SKM-1 treated with dmso at 0.1 percent for 144 hours (cell line): ENCODE measurements around the gene WDR70.
"Not testable (repeated sequence)": the region's sequence is repeated elsewhere in the genome, so short reads cannot be mapped to it uniquely, and the experiment has no call there.

Experiments used
- DNase-seq: peaks from one replicate; lab custom pipeline; 2025; ENCODE audit not compliant: unreplicated experiment; lab: John Stamatoyannopoulos, UW

WDR70 gene

GRCh38 chr5:37742111-37742510 lies 363.0 kb downstream of the WDR70 start:
- DNase-seq = no peak

GRCh38 chr5:37751227-37751626 lies 372.1 kb downstream of the WDR70 start:
- DNase-seq = no peak

GRCh38 chr5:37754976-37755375 lies 375.9 kb downstream of the WDR70 start:
- no peak for DNase-seq

DNA sequence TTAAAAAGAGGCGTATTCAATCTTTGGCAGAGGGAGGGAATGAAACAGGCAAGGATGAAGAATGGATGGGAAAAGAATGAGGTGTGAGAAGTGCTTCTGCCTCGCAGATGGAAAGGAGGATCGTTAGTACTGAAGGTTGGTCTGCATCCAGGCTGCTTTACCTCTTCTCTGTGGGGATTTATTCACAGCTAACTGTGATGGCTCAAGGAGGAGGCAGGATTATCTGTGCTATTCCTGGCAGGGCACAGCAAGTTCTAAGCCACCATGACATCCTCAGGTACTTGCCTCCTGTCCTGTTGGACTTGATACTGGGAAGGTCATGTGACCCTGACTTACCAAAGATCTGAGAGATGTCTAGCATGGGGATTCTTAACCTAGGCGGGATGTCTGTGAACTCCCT lies 376.5 kb downstream of the WDR70 start:
- no peak for DNase-seq

DNA sequence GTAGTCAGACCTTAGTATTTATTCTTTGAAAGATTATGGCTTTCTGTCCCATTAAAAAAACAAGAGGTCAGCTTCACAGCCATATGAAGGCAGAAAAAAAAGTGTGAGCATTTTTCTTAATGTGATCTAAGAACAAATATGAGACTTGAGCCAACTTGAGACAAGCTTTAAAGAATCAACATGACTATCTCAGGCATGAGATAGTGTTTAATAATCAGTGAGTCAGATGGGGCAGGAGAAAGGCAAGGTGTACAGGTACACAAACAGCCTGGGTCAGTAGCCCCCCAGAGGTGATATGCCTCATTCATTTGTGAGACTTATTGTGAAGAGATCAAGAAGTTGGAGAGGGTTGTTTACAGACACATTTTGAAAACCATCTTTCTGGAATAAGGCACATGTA lies 377.1 kb downstream of the WDR70 start:
- DNase-seq = no peak

DNA sequence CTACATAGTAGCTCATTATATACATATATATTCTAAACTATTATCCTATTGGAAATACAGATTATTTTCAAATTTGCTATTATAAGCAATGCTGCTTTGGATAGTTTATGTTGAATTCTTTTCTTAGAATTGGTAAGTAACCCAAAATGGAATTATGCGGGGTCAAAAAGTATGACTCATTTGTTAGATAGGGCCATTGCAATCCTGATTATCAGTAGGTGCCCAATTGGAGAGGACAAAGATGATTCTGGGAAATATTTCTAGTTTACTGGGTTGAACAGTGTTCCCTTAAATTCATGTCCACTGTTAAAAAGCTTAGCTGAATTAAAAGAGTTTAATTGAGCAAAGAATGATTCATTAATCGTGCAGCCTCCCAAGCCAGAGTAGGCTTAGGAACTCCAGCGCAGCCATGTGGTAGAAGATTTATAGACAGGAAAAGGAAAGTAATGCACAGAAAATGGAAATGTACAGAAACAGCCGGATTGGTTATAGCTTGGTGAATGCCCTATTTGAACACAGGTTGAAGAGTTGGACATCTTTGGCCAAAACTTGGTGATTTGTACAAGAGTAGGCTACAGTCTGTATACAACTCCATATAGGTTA lies 379.0 kb downstream of the WDR70 start:
- DNase-seq = no peak

- no peak for DNase-seq
These were observed 388.1 kb downstream of the WDR70 start for GRCh38 chr5:37767251-37767650.

GRCh38 chr5:37767961-37768360 lies 388.8 kb downstream of the WDR70 start:
- DNase-seq = no peak

DNA sequence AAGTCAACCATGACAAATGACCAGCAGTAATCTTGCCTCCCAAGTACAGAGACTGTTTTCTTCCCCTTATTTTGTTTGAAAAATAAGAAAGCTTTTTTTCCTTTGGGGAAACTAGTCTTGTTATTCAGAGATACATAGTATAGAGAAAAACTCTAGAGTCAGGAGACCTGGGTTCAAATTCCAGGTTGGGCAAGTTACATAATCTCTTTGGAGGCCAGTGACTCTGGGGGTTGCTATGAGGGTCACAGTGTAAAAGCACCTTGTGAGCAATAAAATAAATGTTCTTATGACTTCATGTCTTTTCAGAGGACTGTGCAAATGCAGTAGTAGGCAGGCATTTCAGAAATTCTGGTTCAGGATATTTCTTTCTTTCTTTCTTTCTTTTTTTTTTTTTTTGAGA lies 389.3 kb downstream of the WDR70 start:
- DNase-seq = no peak

- DNase-seq = no peak
These were observed 390.0 kb downstream of the WDR70 start for GRCh38 chr5:37769108-37769507.

DNA sequence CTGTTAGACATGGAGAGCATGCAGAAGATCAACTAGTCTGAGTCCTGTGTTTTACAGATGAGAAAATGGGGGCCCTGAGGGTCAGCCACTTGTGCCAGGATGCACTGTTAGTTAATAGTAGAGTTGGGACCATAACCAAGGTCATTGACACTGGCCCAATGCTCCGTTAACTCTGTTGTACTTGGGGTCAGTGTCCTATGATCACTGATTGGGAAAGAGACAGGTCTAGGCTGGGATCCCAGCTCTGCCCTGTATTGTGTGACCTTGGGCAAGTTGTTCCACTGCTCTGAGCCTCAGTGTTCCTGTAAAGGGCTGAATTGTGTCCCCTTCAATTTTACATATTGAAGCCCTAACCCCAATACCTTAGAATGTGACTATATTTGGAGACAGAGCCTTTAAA lies 390.7 kb downstream of the WDR70 start:
- DNase-seq = no peak

GRCh38 chr5:37770786-37771185 lies 391.7 kb downstream of the WDR70 start:
- DNase-seq = no peak

- no peak for DNase-seq
These were observed 392.1 kb downstream of the WDR70 start for GRCh38 chr5:37771203-37771611.

DNA sequence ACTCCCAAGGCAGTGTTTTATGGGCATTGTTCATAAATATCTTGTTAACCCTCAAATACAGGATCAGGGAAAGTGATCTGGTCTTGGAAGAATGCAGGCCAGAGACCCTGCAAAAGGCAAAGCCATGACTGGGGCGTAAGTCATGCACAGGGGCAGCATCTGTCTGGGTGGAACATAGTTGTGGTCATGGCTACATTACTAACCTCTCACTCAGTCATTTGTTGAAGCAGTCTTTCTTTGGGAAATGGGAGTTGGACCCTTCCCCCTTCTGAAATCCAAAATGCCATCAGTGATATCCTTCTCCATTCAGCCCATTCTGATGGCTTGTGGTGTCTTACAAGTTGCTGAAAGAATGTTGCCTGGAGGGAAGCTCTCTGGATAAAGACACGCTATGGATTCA lies 392.6 kb downstream of the WDR70 start:
- DNase-seq = no peak

- no peak for DNase-seq
These were observed 393.1 kb downstream of the WDR70 start for GRCh38 chr5:37772255-37772654.

GRCh38 chr5:37773809-37774208 lies 394.7 kb downstream of the WDR70 start:
- no peak for DNase-seq

DNA sequence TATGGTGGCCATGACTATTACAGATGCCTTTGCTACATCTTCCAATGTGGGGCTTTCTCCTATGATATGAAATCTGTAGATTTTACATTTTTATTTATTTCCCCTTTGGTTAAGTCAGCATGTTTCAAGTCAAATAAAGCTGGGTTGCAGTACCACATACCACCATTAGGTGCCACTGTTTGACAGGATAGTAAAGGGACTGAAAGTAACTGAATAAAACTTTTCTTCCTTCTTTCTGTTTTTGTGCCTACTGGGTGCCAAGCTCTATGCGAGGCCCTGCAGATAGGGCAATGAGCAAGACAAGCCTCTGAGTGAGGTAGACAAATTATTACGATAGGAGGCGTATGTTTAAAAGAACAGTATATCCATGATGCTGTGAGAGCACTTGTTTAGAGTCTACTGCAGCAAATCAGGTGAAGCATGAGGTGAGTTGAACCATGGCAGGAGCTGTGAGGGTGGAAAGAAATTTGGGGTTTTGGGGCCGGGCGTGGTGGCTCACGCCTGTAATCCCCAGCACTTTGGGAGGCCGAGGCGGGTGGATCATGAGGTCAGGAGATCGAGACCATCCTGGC lies 395.9 kb downstream of the WDR70 start:
- peak; percentile 10 for DNase-seq

- no peak for DNase-seq
These were observed 397.7 kb downstream of the WDR70 start for GRCh38 chr5:37776826-37777225.

DNA sequence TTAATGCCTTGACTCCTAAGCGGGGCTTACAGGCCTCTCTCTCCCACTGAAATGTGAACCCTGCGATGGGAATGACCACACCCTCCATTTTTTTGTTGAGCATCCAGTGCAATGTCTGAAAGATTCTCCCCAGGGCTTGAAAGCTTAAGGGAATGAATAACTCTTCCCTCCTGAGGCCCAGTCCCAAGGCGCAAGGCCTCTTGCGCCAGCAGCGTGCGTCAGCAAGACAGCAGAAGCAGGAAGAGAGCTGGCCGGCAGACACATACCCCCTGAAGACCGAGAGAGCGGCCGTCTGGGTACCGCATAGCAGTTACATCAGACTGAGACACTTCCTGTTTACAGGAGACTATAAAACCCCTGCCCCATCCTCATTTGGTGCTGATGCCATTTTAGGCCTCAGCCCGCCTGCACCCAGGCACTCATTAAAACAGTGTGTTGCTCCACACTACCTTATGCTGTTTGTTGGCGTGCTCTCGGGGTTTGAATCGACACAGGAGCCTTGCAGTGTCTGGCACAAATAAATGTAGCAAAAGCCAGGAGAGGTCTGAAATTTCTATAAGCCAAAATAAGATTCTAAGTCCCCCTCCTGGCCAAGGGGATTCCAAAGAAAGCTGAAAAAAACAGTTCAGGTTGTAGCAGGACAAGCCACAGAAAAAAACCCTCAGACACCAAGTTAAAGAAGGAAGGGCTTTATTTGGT lies 398.5 kb downstream of the WDR70 start:
- no peak for DNase-seq

- DNase-seq = not testable (repeated sequence)
These were observed 402.3 kb downstream of the WDR70 start for GRCh38 chr5:37781409-37781808.

DNA sequence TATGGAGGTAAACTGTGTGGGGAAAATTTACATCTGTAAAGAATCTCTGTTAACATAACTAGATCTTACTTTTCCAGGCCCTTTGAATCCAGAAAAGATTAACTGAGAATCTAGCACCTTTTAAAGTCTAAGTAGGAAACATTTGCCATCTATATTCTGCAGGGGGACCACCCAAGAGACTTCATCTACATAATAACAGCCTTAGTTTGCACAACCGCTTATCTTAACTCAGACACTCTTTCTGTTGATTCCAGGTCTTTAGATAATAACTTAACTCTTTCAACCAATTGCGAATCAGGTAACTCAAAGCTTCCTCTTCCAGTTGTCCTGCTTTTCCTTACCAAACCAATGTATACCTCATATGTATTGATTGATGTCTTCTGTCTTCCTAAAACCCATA lies 407.3 kb downstream of the WDR70 start:
- no peak for DNase-seq

- no peak for DNase-seq
These were observed 407.9 kb downstream of the WDR70 start for GRCh38 chr5:37786862-37787519.
